Lung (tissue), 12 donors: ENCODE data around the gene EWSR1. TPM values are rescaled to one million over a fixed set of nuclear protein-coding genes. Genes with fewer than 3 reads are reported as not detected.

ENCODE experiments used
- ATAC-seq: fragments of 200-7000 bp; cut with Tn5 transposase; one replicate; pipeline ENCODE4 v1.9.1; 2020; ENCODE audit warnings: moderate number of reproducible peaks; ENCODE audit not compliant: insufficient read depth, low FRiP score
- DNase-seq, 3 donors: peaks; one replicate each; pipeline ENCODE4 v3.0.0-alpha.2; 2013 to 2017
- H3K27ac ChIP-seq, 2 donors: one replicate each; pipeline ENCODE4 v1.5.1; 2013; ENCODE audit warnings: mild to moderate bottlenecking in 2 of 2, moderate library complexity in 2 of 2, control low read depth in 1 of 2, inconsistent platforms in 1 of 2, low read depth in 1 of 2, low read length in 1 of 2
- H3K27me3 ChIP-seq, 3 donors: one replicate each; pipeline ENCODE4 v1.5.1; 2013; ENCODE audit warnings: low read length in 2 of 3; ENCODE audit not compliant: control insufficient read depth in 3 of 3, insufficient read depth in 3 of 3
- H3K36me3 ChIP-seq, 4 donors: one replicate each; pipeline ENCODE4 v1.5.1; 2013; ENCODE audit warnings: low read length in 4 of 4, mild to moderate bottlenecking in 1 of 4, moderate library complexity in 1 of 4; ENCODE audit not compliant: control insufficient read depth in 4 of 4, insufficient read depth in 4 of 4
- H3K4me1 ChIP-seq, 5 donors: one replicate each; pipeline ENCODE4 v1.5.1; 2013; ENCODE audit warnings: low read length in 5 of 5, mild to moderate bottlenecking in 2 of 5, moderate library complexity in 1 of 5; ENCODE audit not compliant: control insufficient read depth in 5 of 5, insufficient read depth in 5 of 5
- H3K4me3 ChIP-seq: one replicate; pipeline ENCODE4 v1.5.1; 2013; ENCODE audit warnings: mild to moderate bottlenecking, control low read depth, moderate library complexity
- H3K9ac ChIP-seq, 2 donors: one replicate each; pipeline ENCODE4 v1.5.1; 2013; ENCODE audit warnings: low read length in 2 of 2, control low read depth in 1 of 2; ENCODE audit not compliant: insufficient read depth in 1 of 2
- H3K9me3 ChIP-seq, 4 donors: one replicate each; pipeline ENCODE4 v1.5.1; 2013; ENCODE audit warnings: low read length in 3 of 4, mild to moderate bottlenecking in 1 of 4, moderate library complexity in 1 of 4; ENCODE audit not compliant: control insufficient read depth in 4 of 4, insufficient read depth in 3 of 4
- WGBS, 2 donors: extraction: QIAGEN DNeasy Blood & Tissue Kit; methylation state at CpG; one replicate each; pipeline ENCODE4 v1.1.7; 2013; 5-methylcytosine and 5-hydroxymethylcytosine counted together
- polyA plus RNA-seq, 2 donors: library from polyadenylated mRNA; stranded (reverse); fragments of 200-250 nt; gene quantifications; one replicate each; pipeline ENCODE4 v1.2.1, GENCODE V29; 2013
- total RNA-seq, 2 donors: library from RNA; depleted of rRNA in 1 of 2; stranded (reverse); fragments of >200 nt in 1 of 2; gene quantifications; one replicate each; pipeline ENCODE4 v1.2.1, GENCODE V29; 2014 to 2021
- TF ChIP-seq, protein P1 (sequence below): IDR thresholded peaks from 2 replicates; pipeline ENCODE4 v1.5.1; 2012; ENCODE audit warnings: mild to moderate bottlenecking; ENCODE audit errors: control extremely low read depth, extremely low read depth
- donor health status: control.
- donor health status: control.
- donor health status: Bipolar disorder and iron deficiency.
- donor health status: healthy.
- donor health status: DM: yes; HTN: yes; CAD: no.

EWSR1 gene
- total and polyA plus RNA-seq, 4 donors: 115 to 215 (median 168) TPM

DNA sequence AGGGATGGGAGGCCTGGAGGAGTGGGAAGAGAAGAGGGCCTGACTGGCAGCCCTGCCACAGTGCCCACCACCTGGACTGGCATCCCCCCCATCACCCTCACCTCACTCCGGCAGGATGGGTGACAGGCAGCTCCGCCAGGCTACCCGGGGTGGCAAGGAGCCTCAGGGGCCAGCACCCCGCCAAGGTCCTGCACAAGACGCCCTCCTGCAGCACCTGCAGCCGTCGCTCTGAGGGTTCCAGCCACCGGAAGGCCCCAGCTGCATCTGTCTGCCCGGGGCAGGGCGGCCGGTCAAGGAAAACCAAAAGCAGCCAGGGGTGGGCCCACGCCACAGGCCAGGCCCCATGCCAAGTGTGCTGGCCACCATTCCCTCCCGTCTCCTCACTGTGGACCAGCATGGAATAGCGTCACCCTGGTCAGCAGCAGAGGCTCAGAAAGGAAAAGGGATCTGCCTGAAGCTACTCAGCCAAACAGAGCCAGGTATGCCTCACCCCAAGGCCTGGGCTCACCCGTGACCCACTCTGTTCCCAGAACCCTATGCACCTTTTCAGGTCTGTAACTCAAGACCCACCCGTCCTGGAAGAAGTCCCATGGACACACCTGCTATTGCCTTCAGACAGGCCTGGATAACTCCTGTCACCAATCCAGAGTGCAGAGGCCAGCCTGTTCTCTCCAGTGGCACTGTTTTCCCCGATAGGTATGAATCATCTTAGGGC is 7.3 kb upstream of the EWSR1 start:
- TF ChIP-seq, protein P1, sequence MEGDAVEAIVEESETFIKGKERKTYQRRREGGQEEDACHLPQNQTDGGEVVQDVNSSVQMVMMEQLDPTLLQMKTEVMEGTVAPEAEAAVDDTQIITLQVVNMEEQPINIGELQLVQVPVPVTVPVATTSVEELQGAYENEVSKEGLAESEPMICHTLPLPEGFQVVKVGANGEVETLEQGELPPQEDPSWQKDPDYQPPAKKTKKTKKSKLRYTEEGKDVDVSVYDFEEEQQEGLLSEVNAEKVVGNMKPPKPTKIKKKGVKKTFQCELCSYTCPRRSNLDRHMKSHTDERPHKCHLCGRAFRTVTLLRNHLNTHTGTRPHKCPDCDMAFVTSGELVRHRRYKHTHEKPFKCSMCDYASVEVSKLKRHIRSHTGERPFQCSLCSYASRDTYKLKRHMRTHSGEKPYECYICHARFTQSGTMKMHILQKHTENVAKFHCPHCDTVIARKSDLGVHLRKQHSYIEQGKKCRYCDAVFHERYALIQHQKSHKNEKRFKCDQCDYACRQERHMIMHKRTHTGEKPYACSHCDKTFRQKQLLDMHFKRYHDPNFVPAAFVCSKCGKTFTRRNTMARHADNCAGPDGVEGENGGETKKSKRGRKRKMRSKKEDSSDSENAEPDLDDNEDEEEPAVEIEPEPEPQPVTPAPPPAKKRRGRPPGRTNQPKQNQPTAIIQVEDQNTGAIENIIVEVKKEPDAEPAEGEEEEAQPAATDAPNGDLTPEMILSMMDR: no peak
- no peaks in the 10 kb centered on the region for H3K4me1 ChIP-seq
- WGBS, 2 donors: 91 to 92% methylated on average over 17 of the region's 17 CpGs
- H3K9me3 ChIP-seq: no peaks in the 10 kb centered on the region
- no peak overlapping the region for H3K9ac ChIP-seq
- peaks cover 4 to 22% (median 19%) of the 10 kb centered on the region in 4 donors for H3K36me3 ChIP-seq
- H3K27me3 ChIP-seq: no peaks in the 10 kb centered on the region
- ATAC-seq: no peak
- DNase-seq: no peak
- H3K27ac ChIP-seq: no peak overlapping the region
- no peak overlapping the region for H3K4me3 ChIP-seq

DNA sequence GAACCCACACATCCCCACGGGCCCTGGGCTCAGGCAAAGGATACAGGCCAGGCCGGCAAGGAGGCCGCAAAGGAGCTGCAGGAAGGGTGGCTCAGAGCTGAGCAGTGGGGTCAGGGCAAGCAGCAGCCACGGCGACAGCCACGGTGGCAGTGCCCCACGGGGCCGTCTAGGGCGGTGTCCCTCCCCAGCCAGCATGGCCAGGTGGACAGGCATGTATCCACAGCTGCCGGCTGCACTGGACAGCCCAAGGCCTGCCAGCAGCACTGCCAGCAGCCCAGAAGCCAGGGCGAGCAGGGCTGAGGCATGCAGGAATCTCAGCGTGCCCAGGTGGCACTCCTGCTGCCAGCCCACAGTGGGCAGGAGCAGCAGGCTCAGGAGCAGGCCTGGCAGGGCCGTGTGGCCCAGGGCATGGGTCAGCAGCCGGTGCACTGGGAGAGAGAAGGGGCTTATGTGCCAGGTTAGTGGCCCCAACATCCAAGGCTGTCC is 4.2 kb upstream of the EWSR1 start:
- no peak overlapping the region for H3K27ac ChIP-seq
- WGBS, 2 donors: 93% methylated on average over 14 of the region's 14 CpGs
- no peaks in the 10 kb centered on the region for H3K9me3 ChIP-seq
- peaks cover 4 to 20% (median 16%) of the 10 kb centered on the region in 4 donors for H3K36me3 ChIP-seq
- no peak overlapping the region for H3K4me3 ChIP-seq
- H3K9ac ChIP-seq: no peak overlapping the region
- TF ChIP-seq, protein P1: no peak
- no peak for DNase-seq
- no peaks in the 10 kb centered on the region for H3K27me3 ChIP-seq
- ATAC-seq: no peak
- H3K4me1 ChIP-seq: peaks cover 0 to 15% (median 7%) of the 10 kb centered on the region in 5 donors

DNA sequence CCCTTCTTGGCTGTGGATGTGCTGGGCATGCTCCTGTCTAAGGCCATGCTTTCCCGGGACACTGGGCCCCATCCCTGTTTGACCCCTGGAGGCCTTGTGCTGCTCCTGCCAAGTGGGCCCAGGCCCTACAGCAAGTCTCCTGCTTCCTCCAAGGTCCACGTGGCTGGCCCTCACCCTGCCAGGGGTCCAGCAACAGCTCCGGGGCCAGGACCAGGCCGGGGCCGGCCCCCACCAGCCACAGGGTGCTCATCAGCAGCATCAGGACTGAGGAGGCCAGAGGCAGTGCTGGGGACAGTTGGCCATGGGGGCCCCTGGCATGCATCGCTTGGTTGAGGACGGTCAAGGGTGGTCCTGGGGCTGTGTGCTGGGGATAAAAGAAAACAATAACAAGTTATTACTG is 2.8 kb upstream of the EWSR1 start:
- TF ChIP-seq, protein P1: no peak
- Histone ChIP-seq H3K9me3 (no peaks in the 10 kb centered on the region), H3K9ac (no peak overlapping the region), H3K4me1 (peaks cover 7 to 28% (median 14%) of the 10 kb centered on the region in 5 donors), H3K27ac (no peak overlapping the region), H3K36me3 (peaks cover 4 to 28% (median 16%) of the 10 kb centered on the region in 4 donors), H3K4me3 (no peak overlapping the region), H3K27me3 (no peaks in the 10 kb centered on the region)
- no peak for DNase-seq
- ATAC-seq: no peak
- WGBS, 2 donors: 93 to 95% methylated on average over 7 of the region's 7 CpGs
